ENCODE results near the gene APRT. TPM values are rescaled to one million over a fixed set of nuclear protein-coding genes. Genes with fewer than 3 reads are reported as not detected.

The APRT gene
- total RNA-seq, 1 donor from 2014 or later, result 39.2 TPM

- peaks cover 50% of the 10 kb centered on the region for H3K36me3 ChIP-seq
Measured at GRCh38 chr16:88837806-88838205, 26.1 kb upstream of the APRT start.

GRCh38 chr16:88836791-88837190 lies 25.1 kb upstream of the APRT start:
- H3K9me3 ChIP-seq (replicated peaks), result no peaks in the 10 kb centered on the region
- H3K4me1 ChIP-seq, result no peaks in the 10 kb centered on the region
- intact Hi-C loops (cut with micrococcal nuclease), result no loop called here
- H3K36me3 ChIP-seq, result peaks cover 44% of the 10 kb centered on the region
- H3K27ac ChIP-seq (replicated peaks), result no peak overlapping the region
- no peak for TF ChIP-seq CTCF (IDR thresholded peaks at IDR 0.05; ENCODE audit: borderline replicate concordance)
- DNase-seq, result no peak
- no peak overlapping the region for H3K4me3 ChIP-seq
- no peaks in the 10 kb centered on the region for H3K27me3 ChIP-seq (ENCODE audit: low read depth)

More at GRCh38 chr16:88837806-88838205, 26.1 kb upstream of the APRT start:
- Histone ChIP-seq H3K9me3 (replicated peaks) (no peaks in the 10 kb centered on the region), H3K27ac (replicated peaks) (no peak overlapping the region), H3K4me3 (no peak overlapping the region), H3K4me1 (no peaks in the 10 kb centered on the region), H3K27me3 (ENCODE audit: low read depth) (no peaks in the 10 kb centered on the region)
- intact Hi-C loops (cut with micrococcal nuclease), result no loop called here
- TF ChIP-seq CTCF (IDR thresholded peaks at IDR 0.05; ENCODE audit: borderline replicate concordance), result no peak
- DNase-seq, result no peak

- no peak for DNase-seq
- Histone ChIP-seq H3K27ac (replicated peaks) (no peak overlapping the region), H3K27me3 (ENCODE audit: low read depth) (no peaks in the 10 kb centered on the region), H3K4me1 (no peaks in the 10 kb centered on the region), H3K9me3 (replicated peaks) (no peaks in the 10 kb centered on the region), H3K36me3 (peaks cover 43% of the 10 kb centered on the region), H3K4me3 (no peak overlapping the region)
- TF ChIP-seq CTCF (IDR thresholded peaks at IDR 0.05; ENCODE audit: borderline replicate concordance), result no peak
- intact Hi-C loops (cut with micrococcal nuclease), result no loop called here
Measured at GRCh38 chr16:88835818-88836217, 24.1 kb upstream of the APRT start.

GRCh38 chr16:88835383-88835782 lies 23.7 kb upstream of the APRT start:
- H3K9me3 ChIP-seq (replicated peaks), result no peaks in the 10 kb centered on the region
- H3K4me1 ChIP-seq, result no peaks in the 10 kb centered on the region
- H3K27ac ChIP-seq (replicated peaks), result no peak overlapping the region
- no peak for TF ChIP-seq CTCF (IDR thresholded peaks at IDR 0.05; ENCODE audit: borderline replicate concordance)
- no peaks in the 10 kb centered on the region for H3K27me3 ChIP-seq (ENCODE audit: low read depth)
- H3K36me3 ChIP-seq, result peaks cover 41% of the 10 kb centered on the region
- intact Hi-C loops (cut with micrococcal nuclease), result no loop called here
- no peak for DNase-seq
- H3K4me3 ChIP-seq, result no peak overlapping the region

GRCh38 chr16:88834670-88835069 lies 22.9 kb upstream of the APRT start:
- H3K9me3 ChIP-seq (replicated peaks), result no peaks in the 10 kb centered on the region
- DNase-seq, result no peak

More at GRCh38 chr16:88834670-88835069, 22.9 kb upstream of the APRT start:
- intact Hi-C loops (cut with micrococcal nuclease), result no loop called here
- no peaks in the 10 kb centered on the region for H3K27me3 ChIP-seq (ENCODE audit: low read depth)
- no peak for TF ChIP-seq CTCF (IDR thresholded peaks at IDR 0.05; ENCODE audit: borderline replicate concordance)
- no peak overlapping the region for H3K27ac ChIP-seq (replicated peaks)
- peaks cover 34% of the 10 kb centered on the region for H3K36me3 ChIP-seq
- no peaks in the 10 kb centered on the region for H3K4me1 ChIP-seq
- H3K4me3 ChIP-seq, result no peak overlapping the region

Measured in left ventricle myocardium inferior (tissue), 1 donor.